RWPE1 (cell line): ENCODE results near the gene UBE2U.

Experiments
- CTCF ChIA-PET: fragments of 350-600 bp; sonication (Branson Sonifier 250); formaldehyde crosslinking; extraction: SDS; loops from one replicate; lab custom pipeline; 2021; lab: Yijun Ruan, JAX
- POLR2A ChIA-PET: fragments of 400-600 bp; formaldehyde crosslinking; extraction: SDS; loops from one replicate; lab custom pipeline; 2020; ENCODE audit warnings: antibody characterized with exemption; ENCODE audit not compliant: low non-redundant PET; lab: Yijun Ruan, JAX
- DNase-seq: peaks from one replicate; pipeline ENCODE4 v3.0.0; 2012; ENCODE audit warnings: low spot score
- H3K27ac ChIP-seq: fragments of 450-650 bp; 2 replicates; pipeline ENCODE4 v1.5.1; 2017
- CTCF ChIP-seq: fragments of 450-650 bp; conservative IDR thresholded peaks from 2 replicates; pipeline ENCODE4 v1.5.1; 2017; ENCODE audit warnings: low read depth, mild to moderate bottlenecking

The UBE2U gene

GRCh38 chr1:64309431-64309831 is 106.0 kb downstream of the UBE2U start:
- H3K27ac ChIP-seq: no peak overlapping the region
- ChIA-PET POLR2A (interaction anchor here (0.9 kb wide), 1 partner anchor 27 kb away, joined by 3 read pairs; no protein-coding TSS in a partner anchor), CTCF (interaction anchor here (0.7 to 1.1 kb wide), 3 partner anchors 15 to 133 kb away, joined by 3 to 4 read pairs (median 3); no protein-coding TSS in a partner anchor)
- no peak for TF ChIP-seq CTCF
- DNase-seq: no peak

- ChIA-PET POLR2A (no interaction called here), CTCF (interaction anchor here (0.6 kb wide), 1 partner anchor 8 kb away, joined by 3 read pairs; no protein-coding TSS in a partner anchor)
- no peak for TF ChIP-seq CTCF
- no peak overlapping the region for H3K27ac ChIP-seq
- no peak for DNase-seq
Observed at GRCh38 chr1:64310760-64311159, 107.3 kb downstream of the UBE2U start.

- H3K27ac ChIP-seq: no peak overlapping the region
- DNase-seq: no peak
- CTCF ChIA-PET: interaction anchor here (0.7 kb wide), 1 partner anchor 269 kb away, joined by 3 read pairs; no protein-coding TSS in a partner anchor
- no peak for TF ChIP-seq CTCF
- POLR2A ChIA-PET: no interaction called here
Observed at GRCh38 chr1:64312431-64312830, 109.0 kb downstream of the UBE2U start.

- POLR2A ChIA-PET: no interaction called here
- TF ChIP-seq CTCF: no peak
Observed at GRCh38 chr1:64315402-64315801, 112.0 kb downstream of the UBE2U start.

More at GRCh38 chr1:64315402-64315801, 112.0 kb downstream of the UBE2U start:
- no peak overlapping the region for H3K27ac ChIP-seq
- CTCF ChIA-PET: no interaction called here
- DNase-seq: no peak
